GM19455 (cell line): ENCODE measurements around the gene KCNK7.

Experiments used
- ATAC-seq: cut with Tn5 transposase; IDR thresholded peaks from one replicate; pipeline ENCODE4 v1.9.1; 2021; ENCODE audit not compliant: unreplicated experiment

Gene KCNK7

GRCh38 chr11:65611758-65612603 lies 16.4 kb upstream of the KCNK7 start:
- no peak for ATAC-seq

- no peak for ATAC-seq
These were observed 15.6 kb upstream of the KCNK7 start for GRCh38 chr11:65611028-65611757.

DNA sequence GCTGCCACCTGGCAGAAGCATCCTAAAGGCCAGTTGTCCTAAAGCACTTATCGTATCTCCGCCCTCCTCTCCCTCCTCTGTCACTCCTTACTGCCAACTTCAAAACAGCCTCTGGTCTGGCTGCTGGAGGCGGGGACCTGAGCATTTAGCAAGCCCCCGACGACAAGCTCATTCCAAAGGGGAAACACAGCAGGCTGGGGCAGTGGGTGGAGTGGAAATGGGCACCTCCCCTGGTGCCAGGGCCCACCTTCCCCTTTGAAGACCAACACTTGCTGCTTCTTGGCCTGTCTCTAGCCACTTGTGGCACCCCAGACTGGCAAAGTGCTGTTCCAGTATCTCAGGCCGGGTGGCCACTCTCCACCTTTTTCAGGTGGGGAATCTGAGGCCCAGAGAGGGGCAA lies 14.8 kb upstream of the KCNK7 start:
- ATAC-seq, result no peak

DNA sequence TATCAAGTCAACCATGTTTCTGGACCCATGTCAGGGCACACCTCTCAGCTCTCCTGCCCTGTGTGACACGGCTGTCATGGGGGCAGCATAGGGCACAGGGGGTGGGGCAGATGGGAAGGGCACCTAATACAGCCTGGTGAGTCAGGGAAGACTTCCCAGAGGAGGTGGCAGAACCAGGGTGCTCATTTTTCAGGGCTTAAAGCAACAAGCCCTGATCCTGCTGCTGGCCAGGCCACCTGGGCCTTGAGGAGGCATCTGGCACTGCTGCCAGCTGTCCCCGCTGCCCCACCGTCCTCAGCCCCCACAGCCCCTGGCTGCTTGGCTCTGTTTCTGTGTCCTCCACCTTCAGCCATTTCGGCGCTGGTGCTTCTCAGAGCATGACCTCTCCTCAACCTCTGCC lies 14.1 kb upstream of the KCNK7 start:
- no peak for ATAC-seq

DNA sequence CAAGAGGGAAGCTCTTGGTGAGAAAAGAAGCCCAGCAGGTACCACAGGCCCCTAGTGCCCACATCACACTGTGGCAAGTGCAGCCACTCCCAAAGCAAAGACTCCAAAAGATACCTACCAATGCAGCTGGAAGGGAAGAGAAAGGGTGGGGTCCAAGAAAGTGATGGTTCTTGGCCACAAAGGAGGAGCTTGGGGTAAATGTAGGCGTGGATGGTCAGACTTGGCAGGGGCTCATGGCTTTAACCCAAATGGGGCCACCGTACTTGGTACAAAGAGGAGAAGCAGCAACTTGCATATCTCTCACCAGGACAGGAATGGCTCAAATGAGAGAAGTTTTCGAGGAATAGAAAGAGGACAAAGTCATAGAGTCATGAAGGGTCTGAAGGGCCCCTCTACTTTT lies 13.6 kb upstream of the KCNK7 start:
- no peak for ATAC-seq

- ATAC-seq, result no peak
These were observed 12.2 kb upstream of the KCNK7 start for GRCh38 chr11:65607614-65608426.

- no peak for ATAC-seq
These were observed 11.4 kb upstream of the KCNK7 start for GRCh38 chr11:65606876-65607613.

DNA sequence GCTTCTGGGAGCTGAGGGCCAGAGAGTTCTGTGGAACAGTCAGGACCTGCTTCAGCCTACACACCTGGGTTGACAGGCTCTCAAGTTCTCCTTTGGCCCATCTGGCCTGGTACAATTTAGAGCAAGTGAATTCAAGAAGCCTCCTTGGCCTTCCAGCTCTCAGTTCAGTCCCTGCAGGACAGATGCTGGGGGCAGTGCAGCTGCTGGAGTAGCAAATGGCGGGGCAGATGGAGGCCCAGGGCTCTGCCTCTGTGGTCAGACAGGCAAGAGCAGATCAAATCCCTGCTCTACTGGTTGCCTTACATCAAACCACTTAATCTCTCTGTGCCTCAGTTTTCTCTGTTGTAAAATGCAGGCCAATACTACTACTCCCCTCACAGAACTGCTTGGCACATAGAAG lies 8.7 kb upstream of the KCNK7 start:
- ATAC-seq, result no peak

GRCh38 chr11:65599955-65600246 lies 4.3 kb upstream of the KCNK7 start:
- no peak for ATAC-seq

DNA sequence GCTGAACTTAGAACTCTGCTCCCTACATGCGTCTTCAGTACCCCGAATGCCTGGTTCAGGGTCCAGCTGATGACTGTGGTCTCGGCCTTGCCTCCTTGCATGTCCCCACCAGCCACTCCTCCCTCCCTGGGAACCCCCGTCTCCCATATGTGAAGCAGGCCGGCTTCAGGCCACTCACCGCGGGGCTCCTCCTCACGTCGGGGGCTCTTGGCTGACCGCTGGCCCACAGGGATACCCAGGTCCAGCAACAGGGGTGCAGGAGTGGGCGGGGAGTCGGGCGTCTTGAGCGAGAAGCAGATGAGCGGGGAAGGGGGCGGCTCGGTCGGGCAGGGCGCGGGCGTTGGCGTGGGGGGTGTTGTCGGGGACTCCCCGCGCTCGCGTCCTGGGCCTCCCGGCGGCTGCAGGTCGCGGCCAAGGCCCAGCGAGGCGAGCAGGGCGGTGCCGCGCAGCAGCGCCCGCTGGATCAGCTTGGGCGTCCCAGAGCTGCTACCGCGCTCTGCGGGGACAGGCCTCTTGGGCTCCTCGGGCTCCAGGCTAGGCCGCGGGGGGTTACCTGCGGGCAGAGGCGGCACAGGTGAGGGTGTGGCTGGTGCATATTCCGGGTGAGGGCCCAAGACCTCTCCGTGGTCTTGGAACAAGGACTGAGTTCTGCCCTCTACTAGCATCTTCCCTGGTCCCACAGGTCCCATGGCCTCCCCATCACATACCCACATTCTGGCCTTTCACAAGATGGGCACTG lies 3.8 kb upstream of the KCNK7 start:
- no peak for ATAC-seq

DNA sequence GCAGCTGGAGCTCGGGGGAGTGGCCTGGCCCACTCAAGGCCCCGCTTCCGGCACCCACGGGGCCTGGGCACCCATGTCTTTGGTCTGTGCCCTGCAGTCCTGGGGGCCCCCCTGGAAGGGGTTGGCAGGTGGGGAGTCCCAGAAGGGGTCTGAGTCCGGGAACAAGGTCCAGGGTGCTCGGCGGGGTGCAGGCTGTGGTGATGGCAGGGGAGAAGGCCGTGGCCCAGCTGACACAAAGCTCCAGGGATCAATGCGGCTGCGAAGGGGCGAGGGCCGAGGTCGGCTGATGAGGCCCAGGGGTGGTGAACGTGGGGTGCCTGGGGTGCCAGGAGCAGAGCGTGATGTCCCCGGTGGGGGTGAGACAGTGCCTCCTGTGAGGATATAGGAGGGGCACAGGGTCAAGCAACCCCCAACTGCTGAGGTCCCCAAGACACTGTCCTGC lies 2.7 kb upstream of the KCNK7 start:
- no peak for ATAC-seq

DNA sequence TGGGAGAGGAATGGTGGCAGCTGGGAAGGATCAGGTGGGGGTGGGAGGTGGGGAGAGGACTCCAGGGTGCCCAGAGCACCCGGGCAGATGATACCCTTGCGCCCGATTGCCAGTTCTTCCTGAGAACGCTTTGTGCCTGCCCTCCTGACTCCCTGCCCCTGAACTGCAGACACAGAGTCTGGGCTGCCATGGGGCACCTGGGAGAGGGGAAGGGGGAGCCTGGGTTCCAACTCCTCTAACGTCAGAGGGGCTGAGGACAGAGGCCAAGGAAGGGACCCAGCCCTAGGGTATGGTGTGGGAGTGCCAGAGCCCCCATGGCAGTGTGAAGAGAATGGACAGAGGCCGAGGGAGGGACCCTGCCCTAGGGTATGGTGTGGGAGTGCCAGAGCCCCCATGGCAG lies 920 bp upstream of the KCNK7 start:
- no peak for ATAC-seq

DNA sequence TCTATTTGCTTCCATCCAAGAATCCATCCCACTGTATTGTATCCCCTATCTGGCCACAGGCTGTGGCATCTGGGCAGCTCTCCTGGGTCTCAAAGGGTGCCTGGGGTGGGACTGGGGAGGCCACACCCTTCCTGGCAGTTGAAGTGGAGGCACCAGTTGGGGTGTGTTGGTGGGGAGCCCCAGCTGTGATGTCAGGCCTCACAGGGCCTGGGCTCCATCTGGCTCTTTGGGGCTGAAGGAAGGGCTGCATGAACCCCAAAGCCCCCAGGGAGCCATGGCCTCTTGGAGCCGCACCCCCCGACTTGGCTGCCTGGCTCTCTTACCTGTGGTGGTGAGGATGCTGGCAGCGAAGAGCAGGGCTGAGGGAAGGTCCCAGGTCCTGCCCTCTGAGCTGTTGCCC lies 469 bp downstream of the KCNK7 start:
- no peak for ATAC-seq

DNA sequence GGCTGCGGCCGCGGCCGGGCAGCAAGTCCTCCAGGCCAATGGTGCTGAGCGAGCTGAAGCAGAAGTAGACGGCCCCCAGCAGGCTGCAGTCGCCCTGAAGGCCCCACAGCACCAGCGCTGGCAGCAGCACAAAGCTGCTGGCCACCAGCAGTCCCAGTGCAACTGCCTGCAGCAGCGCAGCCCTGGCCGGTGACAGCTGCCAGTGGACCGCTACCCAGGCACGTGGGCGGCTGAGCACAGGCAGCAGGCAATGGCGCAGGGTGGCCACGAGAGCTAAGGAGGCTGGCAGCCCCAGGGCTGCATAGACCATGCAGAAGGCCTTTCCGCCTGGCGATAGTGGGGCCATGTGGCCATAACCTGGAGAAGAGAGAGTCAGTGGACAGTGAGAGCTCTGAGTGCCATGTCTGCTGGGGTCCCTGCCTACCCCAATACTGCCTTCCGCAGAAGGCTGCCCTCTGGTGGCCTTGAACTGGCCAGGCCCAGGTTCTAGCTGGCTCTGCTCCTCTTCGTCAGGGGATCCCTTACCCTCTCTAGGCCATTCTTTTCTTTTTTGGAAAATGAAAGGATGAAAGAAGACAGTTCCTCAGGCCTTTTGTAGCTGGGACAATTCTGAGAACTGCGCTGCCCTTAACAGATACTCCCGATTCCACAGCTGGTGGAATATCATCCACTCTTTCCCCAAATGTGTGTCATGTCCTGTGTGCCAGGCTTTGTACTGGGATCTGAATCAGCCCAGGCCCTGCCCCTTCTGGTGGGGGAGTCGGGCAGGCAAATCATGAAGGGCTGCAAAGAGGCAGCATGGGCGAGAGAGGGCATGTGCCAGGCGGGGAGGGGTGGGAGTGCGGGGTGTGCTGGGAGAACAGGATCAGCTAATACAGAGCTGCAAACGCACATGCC lies 1.8 kb downstream of the KCNK7 start:
- ATAC-seq, result no peak

GRCh38 chr11:65592858-65593517 lies 2.6 kb downstream of the KCNK7 start:
- ATAC-seq, result no peak

DNA sequence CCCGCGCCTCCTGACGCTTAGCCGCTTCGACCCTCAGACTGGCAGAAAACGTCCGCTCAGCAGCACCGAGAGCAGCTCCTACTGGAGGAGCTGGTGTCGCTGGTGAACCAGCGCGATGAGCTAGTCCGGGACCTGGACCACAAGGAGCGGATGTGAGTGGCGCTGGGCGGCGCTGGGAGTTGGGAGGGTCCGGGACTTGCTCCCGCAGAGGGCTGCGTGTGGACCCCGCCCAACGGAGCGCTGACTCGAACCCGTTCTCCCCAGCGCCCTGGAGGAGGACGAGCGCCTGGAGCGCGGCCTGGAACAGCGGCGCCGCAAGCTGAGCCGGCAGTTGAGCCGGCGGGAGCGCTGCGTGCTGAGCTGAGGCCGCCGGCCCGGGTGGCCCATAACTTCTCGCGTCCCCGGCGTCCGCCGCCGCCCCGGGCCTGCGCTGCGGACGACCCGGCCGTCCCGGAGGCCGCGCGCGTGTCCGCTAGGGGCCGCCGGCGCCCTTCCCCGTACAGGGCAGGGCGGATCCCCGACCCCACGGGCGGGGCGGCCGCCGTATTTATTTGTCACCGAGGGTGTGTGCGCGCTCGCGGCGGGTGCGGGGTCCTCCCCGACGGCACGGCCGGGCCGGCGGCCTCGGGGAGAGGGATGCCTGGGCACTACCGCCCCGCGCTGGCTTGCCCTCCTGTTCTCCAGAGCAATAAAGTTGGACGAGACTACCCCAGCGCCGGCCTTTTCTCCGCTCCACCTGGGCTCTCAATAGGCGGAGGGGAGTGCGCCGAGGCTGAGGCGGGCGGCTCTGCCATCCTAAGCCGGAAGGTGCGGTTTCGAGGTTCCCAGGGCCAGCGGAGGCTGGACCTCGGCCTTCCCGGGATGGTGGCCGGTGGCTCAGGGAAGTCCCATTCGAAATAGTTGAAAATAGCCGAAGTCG lies 3.4 kb downstream of the KCNK7 start:
- no peak for ATAC-seq

GRCh38 chr11:65590240-65590738 lies 5.3 kb downstream of the KCNK7 start:
- ATAC-seq, result no peak
